Stomach smooth muscle (tissue), 2 donors: ENCODE measurements around the gene HMMR.
"Not testable (repeated sequence)": the region's sequence is repeated elsewhere in the genome, so short reads cannot be mapped to it uniquely, and the experiment has no call there.

Source experiments
- H3K27ac ChIP-seq: one replicate; pipeline ENCODE4 v1.7.0; 2013; ENCODE audit warnings: mild to moderate bottlenecking, low read length, inconsistent platforms
- H3K27me3 ChIP-seq, 2 donors: one replicate each; pipeline ENCODE4 v1.7.0; 2013; ENCODE audit warnings: low read length in 2 of 2; ENCODE audit not compliant: insufficient read depth in 2 of 2, control insufficient read depth in 1 of 2
- H3K36me3 ChIP-seq, 2 donors: one replicate each; pipeline ENCODE4 v1.7.0; 2013; ENCODE audit warnings: low read length in 2 of 2; ENCODE audit not compliant: control insufficient read depth in 2 of 2, insufficient read depth in 2 of 2
- H3K4me1 ChIP-seq: one replicate; pipeline ENCODE4 v1.7.0; 2013; ENCODE audit warnings: low read length; ENCODE audit not compliant: control insufficient read depth, insufficient read depth
- H3K4me3 ChIP-seq, 2 donors: one replicate each; pipeline ENCODE4 v1.7.0; 2013; ENCODE audit warnings: low read length in 2 of 2
- H3K9ac ChIP-seq, 2 donors: one replicate each; pipeline ENCODE4 v1.7.0; 2013; ENCODE audit warnings: low read length in 2 of 2, mild to moderate bottlenecking in 1 of 2
- H3K9me3 ChIP-seq, 2 donors: one replicate each; pipeline ENCODE4 v1.7.0; 2013; ENCODE audit warnings: low read length in 2 of 2; ENCODE audit not compliant: control insufficient read depth in 2 of 2
- donor health status: healthy.
- donor health status: Pancreatic carcinoma.

The HMMR gene, protein sequence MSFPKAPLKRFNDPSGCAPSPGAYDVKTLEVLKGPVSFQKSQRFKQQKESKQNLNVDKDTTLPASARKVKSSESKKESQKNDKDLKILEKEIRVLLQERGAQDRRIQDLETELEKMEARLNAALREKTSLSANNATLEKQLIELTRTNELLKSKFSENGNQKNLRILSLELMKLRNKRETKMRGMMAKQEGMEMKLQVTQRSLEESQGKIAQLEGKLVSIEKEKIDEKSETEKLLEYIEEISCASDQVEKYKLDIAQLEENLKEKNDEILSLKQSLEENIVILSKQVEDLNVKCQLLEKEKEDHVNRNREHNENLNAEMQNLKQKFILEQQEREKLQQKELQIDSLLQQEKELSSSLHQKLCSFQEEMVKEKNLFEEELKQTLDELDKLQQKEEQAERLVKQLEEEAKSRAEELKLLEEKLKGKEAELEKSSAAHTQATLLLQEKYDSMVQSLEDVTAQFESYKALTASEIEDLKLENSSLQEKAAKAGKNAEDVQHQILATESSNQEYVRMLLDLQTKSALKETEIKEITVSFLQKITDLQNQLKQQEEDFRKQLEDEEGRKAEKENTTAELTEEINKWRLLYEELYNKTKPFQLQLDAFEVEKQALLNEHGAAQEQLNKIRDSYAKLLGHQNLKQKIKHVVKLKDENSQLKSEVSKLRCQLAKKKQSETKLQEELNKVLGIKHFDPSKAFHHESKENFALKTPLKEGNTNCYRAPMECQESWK

DNA sequence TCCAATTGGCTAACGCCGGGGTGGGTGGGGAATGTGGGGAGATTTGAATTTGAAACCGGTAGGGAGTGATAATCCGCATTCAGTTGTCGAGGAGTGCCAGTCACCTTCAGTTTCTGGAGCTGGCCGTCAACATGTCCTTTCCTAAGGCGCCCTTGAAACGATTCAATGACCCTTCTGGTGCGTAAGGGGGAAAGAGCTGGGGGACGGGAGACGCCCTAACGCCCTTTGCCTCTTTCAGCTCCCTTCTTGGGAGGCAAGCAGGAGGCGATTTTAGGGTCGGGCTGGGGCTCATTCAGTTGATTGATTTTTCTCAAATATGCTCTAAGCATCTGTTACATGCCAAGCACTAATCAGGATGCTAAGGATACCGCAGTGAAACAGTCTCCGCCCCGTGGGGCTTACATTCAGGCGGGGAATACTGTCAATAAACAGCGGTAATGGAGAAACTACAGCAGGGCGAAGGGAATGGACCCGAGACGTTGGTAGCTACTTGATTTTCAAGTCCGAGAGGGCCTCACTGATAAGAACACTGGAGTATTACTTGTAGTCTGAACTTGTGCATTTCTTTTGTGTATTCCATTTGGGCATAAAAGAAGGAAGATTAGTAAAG is at the start of gene HMMR:
TSS of gene HMMR (plus strand) at position 71 of the 610 bp plus-strand sequence. CDS start at position 132, 61 bp downstream.
- Histone ChIP-seq H3K4me3 (peak within 1 kb of the TSS; percentile 89 to 97), H3K27ac (peak within 1 kb of the TSS; percentile 86), H3K9ac (peak within 1 kb of the TSS; percentile 86 to 95), H3K36me3 (no peaks in the 10 kb centered on the region), H3K9me3 (no peaks in the 10 kb centered on the region), H3K4me1 (peaks cover 7% of the 10 kb centered on the region), H3K27me3 (no peaks in the 10 kb centered on the region)

DNA sequence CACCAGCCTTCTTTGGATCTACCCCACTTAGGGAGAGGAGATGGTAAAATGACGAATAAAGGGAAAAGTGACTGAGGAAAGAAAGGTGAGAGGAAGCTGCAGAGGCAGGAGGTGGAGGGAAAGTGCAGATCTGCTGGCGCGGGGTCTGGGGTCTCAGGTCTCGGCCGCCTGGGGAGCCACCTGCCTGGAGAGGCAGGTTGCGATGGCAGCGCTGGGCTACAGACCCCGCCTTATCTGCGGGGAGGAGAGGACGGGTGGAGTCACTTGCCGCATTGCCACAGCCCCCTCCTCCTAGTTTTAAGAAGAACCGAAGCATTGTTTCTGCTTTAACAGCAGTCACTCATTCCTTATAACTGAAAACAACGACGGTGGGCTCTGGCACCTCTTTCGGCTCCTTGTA is 44.8 kb upstream of the HMMR start:
- not testable (repeated sequence) for H3K36me3 ChIP-seq, H3K4me1 ChIP-seq, H3K4me3 ChIP-seq, H3K27me3 ChIP-seq, H3K27ac ChIP-seq, H3K9ac ChIP-seq, H3K9me3 ChIP-seq

DNA sequence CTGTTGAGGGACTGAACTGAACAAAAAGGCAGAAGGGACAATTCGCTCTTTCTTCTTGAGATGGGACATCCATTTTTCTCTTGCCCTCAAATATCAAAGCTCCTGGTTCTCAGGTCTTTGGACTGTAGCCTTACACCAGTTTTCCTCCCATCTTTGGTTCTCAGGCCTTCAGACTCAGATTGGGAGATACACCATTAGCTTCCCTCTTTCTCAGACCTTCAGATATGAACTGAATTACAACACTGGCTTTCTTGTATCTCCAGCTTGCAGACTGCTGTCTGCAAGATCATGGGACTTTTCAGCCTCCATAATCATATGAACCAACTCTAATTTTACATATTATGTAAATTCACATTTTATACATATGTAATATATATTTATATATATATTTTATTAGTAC is 35.6 kb upstream of the HMMR start:
- Histone ChIP-seq H3K27me3 (no peaks in the 10 kb centered on the region), H3K9me3 (no peaks in the 10 kb centered on the region), H3K36me3 (no peaks in the 10 kb centered on the region), H3K4me1 (no peaks in the 10 kb centered on the region), H3K9ac (no peak overlapping the region), H3K4me3 (no peak overlapping the region), H3K27ac (no peak overlapping the region)

DNA sequence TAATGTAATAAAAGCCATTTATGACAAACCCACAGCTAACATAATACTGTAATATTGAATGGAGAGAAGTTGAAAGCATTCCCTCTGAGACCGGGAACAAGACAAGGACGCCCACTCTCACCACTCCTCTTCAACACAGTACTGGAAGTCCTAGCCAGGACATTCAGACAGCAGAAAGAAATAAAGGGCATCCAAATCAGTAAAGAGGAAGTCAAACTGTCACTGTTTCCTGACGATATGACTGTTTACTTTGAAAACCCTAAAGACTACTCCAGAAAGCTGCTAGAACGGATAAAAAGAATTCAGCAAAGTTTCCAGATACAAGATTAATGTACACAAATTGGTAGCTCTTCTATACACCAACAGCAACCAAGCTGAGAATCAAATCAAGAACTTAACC is 34.3 kb upstream of the HMMR start:
- H3K4me3 ChIP-seq, H3K9ac ChIP-seq, H3K27me3 ChIP-seq, H3K9me3 ChIP-seq, H3K4me1 ChIP-seq, H3K27ac ChIP-seq, H3K36me3 ChIP-seq: not testable (repeated sequence)

DNA sequence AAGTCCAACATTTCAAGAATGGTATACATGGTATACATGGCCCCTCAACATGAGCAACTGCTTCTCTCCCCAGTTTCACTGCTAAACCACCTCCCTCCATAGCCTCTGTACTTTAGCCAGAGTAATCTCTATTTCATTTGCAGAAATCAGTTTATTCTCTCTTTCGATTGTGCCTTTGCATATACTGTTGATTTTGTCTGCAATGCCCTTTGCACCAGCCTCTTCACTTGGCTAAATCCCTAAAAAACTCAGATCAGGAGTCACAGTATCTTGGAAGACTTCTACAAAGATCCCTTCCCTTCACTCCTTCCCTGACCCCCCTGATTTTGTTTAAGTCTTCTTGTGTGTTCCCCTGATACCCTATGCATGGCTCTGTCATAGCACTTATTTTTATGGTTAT is 27.9 kb upstream of the HMMR start:
- Histone ChIP-seq H3K4me3 (no peak overlapping the region), H3K27ac (no peak overlapping the region), H3K9ac (no peak overlapping the region), H3K27me3 (no peaks in the 10 kb centered on the region), H3K36me3 (no peaks in the 10 kb centered on the region), H3K9me3 (no peaks in the 10 kb centered on the region), H3K4me1 (no peaks in the 10 kb centered on the region)

DNA sequence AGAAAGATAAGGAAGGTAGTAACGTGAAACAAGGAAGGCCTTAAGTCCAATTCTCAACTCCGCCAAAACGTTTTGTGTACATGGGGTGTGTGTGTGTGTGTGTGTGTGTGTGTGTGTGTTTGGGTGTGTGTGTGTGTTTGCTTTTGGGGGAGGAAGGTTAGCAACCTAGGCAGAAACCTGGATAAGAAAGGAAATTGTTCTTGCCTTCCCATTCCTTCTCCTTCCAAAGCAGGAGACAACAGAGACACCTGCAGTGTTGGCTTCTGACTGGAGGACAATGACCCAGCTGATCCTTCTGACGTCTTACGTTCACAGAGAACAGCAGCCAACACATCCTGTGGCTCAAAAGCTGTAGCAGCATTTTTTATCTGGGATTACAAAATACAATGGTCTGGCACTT is 27.2 kb upstream of the HMMR start:
- no peaks in the 10 kb centered on the region for H3K27me3 ChIP-seq
- no peaks in the 10 kb centered on the region for H3K4me1 ChIP-seq
- no peaks in the 10 kb centered on the region for H3K36me3 ChIP-seq
- no peaks in the 10 kb centered on the region for H3K9me3 ChIP-seq
- H3K27ac ChIP-seq, result no peak overlapping the region
- H3K4me3 ChIP-seq, result no peak overlapping the region
- H3K9ac ChIP-seq, result no peak overlapping the region

DNA sequence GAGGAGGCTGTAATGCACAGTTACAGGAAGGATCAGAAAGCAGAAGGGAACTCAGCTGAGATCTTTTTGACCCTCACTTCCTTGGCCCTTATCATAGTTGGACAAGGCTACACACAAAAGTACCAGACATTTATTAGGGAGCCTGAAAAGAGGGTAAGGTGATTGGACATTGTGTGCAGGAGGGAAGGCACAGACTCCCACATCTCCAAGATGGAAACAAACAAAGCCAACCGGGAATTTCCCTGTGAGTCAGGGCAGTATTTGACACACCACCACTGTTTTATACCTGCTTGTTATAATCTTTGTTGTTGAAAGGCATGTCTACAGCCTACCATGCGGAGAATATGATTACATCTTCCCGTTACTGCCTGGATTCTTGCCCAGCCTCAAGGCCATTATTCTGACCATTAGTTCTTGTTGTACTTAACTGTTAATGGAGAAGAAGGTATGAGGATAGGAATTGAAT is 26.0 kb upstream of the HMMR start:
- Histone ChIP-seq H3K4me1 (no peaks in the 10 kb centered on the region), H3K27ac (no peak overlapping the region), H3K27me3 (no peaks in the 10 kb centered on the region), H3K9me3 (no peaks in the 10 kb centered on the region), H3K9ac (no peak overlapping the region), H3K36me3 (no peaks in the 10 kb centered on the region), H3K4me3 (no peak overlapping the region)

DNA sequence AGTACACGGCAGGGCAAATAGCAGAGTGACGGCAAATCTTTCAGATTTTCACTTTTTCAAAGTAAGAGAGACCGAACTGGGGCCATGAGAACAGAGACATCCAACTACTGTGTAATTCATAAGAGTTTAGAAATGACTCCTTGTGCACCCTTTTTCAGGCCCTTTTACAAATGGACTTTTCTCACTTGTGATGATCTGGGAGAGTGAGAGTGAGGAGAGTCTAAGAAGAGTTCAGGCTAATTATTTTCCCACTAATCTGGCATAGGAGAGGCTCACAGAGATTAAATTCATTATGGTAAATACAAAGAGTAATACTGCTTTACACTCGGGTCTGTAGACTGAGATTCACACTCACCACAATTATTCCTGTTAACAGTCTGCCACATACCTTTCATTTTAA is 23.9 kb upstream of the HMMR start:
- Histone ChIP-seq H3K4me3 (no peak overlapping the region), H3K27me3 (no peaks in the 10 kb centered on the region), H3K27ac (no peak overlapping the region), H3K9me3 (no peaks in the 10 kb centered on the region), H3K36me3 (no peaks in the 10 kb centered on the region), H3K4me1 (no peaks in the 10 kb centered on the region), H3K9ac (no peak overlapping the region)

DNA sequence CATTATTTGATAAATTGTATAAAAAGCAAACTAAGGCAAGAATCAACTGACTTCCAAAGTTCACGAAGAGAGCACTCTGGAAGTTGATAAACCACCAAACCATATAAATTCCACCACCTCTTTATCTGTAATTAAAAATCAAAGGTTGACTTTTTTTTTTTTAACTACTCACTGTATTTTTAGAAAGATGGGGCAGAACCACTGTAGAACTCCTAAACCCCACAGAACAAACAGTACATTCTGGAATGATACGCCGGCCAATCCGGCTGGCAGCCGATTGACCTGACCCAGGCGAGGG is 23.5 kb upstream of the HMMR start:
- Histone ChIP-seq H3K4me3 (peak overlapping the region; percentile 78 to 82), H3K27ac (peak overlapping the region; percentile 26), H3K9ac (peak overlapping the region in 1 of 2 donors; percentile 83), H3K9me3 (no peaks in the 10 kb centered on the region), H3K4me1 (no peaks in the 10 kb centered on the region), H3K27me3 (no peaks in the 10 kb centered on the region), H3K36me3 (peaks cover 0 to 3% of the 10 kb centered on the region in 2 donors)

DNA sequence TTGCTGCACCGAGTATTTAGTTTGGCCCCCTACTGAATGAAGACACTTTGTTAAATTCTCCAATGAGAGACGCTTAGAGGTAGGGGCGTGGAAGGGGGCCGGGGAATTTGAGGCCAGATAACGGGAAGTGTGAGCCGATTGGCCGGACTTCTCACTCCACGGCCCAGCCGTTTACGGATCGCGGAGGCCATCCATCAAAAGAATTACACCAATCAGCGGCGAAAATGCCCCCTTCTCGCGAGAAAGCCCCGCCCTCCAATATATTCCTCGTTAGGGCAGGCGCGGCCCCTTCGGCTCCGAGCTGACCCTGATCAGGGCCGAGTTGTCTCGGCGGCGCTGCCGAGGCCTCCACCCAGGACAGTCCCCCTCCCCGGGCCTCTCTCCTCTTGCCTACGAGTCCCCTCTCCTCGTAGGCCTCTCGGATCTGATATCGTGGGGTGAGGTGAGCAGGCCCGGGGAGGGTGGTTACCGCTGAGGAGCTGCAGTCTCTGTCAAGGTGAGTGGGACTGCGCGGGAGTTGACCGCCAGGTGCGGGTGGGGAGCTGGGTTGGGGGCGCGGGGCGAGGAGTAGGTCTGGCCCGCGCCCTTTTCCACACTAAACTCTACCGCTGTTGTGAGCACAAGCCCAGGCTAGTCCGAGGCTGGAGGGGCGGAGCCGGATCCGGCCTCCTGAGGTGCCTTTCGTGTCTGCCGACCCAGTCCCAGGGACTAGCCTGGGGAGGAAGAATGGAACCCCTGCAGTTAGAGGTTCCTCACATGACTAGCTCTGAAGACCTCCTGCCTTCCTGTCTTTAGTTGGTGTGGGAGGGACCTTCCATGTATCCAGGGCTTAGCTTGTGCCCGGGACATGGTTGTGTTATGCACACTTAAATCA is 22.9 kb upstream of the HMMR start, which contains the start of gene CCNG1:
TSS of gene CCNG1 (plus strand) at position 287 of the 874 bp plus-strand sequence. CDS start 1,662 bp downstream, outside the sequence.
- Histone ChIP-seq H3K9me3 (no peaks in the 10 kb centered on the region), H3K27me3 (no peaks in the 10 kb centered on the region), H3K36me3 (peaks cover 5% of the 10 kb centered on the region in 2 donors), H3K4me3 (peak within 1 kb of the TSS; percentile 78 to 82), H3K9ac (peak within 1 kb of the TSS; percentile 83 to 84), H3K27ac (peak within 1 kb of the TSS; percentile 61), H3K4me1 (no peaks in the 10 kb centered on the region)
